CD1c-positive myeloid dendritic cell (primary cell): ENCODE measurements around the gene ANKS3.

Source experiments
- DNase-seq: peaks from one replicate; pipeline ENCODE4 v3.0.0-alpha.2; 2016; ENCODE audit errors: extremely low spot score

ANKS3 gene

GRCh38 chr16:4728676-4729075, 5.4 kb downstream of the ANKS3 start:
- no peak for DNase-seq

DNA sequence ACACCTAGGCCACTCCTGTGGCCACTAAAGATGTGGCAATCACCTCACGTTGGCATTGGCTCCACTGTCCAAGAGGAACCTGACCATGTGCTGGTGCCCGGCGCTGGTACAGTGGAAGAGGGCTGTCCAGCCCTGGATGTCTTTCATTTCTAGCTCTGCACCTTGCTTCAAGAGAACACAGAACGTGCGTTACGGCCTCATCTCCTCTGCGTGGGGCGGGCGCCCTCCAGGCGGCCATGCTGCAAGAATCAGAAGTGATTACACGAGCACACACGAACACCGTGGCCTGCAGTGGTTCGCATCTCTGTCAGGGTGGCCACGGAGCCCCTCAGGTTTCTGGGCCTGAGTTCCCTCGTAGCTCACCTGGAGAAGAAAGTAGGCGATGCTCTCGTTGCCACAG, 7.5 kb downstream of the ANKS3 start:
- no peak for DNase-seq

DNA sequence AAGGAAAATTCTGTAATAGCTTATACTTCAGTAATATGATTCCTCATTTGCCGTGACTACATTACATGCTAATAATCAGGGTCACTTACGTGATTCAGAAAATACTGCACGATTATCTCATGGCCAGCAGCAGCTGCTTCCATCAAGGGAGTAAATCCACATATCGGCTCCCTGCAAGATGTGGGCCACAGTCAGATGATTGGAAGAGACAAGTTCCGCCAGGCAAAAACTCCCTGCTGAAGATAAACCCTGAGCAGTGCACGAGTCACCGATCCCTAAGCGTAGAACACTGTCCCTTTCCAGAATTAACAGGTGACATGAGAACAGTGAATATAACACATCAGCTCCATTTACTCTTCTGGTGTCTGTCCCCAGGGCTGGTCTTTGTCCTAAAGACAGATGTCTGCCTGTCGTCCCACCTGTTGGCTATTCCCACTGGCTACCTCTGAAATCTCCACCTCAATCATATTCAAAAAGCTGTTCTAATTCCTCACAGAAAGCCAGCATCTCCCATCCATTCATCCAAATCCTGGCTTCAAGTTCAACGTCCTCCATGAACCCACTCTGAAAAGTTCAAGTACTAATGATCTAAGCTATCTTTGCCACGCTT, 9.3 kb downstream of the ANKS3 start:
- DNase-seq = no peak

DNA sequence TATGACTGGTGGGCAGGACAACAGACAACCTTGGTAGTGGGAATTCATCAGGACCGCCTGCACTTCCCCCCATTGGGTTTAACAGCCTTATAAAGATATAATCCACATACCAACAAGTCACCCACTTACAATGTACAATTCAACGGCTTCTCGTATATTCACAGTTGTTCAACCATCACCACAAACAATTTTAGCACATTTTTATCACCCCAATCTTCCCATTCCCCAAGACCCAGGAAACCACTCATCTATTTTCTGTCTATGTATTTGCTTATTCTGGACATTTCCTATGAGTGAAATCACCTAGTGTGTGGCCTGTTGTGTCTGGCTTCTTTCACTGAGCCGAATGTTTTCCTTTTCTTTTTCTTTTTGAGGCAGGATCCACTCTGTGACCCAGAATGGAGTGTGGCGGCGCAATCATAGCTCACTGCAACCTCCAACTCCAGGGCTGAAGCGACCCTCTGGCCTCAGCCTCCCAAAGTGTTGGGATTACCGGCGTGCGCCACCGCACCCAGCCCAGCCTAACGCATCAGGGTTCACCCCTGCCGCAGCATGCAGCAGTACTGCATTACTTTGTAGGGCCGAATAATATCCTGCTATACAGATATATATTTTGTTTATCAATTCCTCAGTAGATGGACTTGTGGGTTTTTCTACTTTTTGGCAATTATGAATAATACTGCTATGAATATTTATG, 10.9 kb downstream of the ANKS3 start:
- no peak for DNase-seq

GRCh38 chr16:4718466-4718865, 15.6 kb downstream of the ANKS3 start:
- DNase-seq = no peak

DNA sequence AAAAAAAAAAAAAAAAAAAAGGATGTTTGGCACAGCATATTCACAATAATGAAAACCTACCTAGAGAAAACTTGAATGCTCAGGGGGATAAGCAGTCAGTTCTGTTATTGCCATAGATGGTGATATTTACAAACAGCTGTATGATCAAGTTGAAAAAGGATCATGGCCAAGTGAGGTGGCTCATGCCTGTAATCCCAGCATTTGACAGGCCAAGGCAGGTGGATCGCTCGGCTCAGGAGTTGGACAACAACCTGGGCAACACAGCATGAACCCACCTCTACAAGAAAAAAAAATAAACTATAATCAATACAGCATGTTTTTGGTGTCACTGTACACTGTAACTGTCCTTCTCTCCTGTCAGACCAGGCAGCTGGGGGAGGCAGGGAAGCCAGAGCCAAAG, 19.1 kb downstream of the ANKS3 start:
- DNase-seq = no peak

- DNase-seq = no peak
These were observed 20.2 kb downstream of the ANKS3 start for GRCh38 chr16:4713663-4714501.

- DNase-seq = no peak
These were observed 24.6 kb downstream of the ANKS3 start for GRCh38 chr16:4709481-4709880.

GRCh38 chr16:4706871-4707270, 27.2 kb downstream of the ANKS3 start:
- DNase-seq = no peak

DNA sequence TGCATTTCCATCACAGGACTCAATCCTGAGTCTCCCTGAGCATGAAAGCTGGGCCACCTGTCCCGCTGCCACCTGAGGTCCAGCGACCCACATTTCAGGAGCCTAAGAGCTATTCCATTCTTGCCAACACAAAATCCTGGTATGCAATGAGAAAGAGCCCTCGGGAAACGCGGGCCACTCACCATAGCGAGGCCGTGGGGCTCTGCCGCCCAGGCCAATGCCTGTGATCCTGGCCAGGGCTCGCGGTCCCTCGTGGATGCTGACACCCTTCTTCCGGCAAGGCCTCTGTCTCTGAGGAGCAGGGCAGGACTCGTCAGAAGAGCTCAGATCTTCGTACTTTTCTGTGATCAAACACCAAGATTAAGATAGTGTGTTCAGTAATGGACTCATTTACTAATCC, 29.2 kb downstream of the ANKS3 start:
- no peak for DNase-seq

- no peak for DNase-seq
These were observed 29.6 kb downstream of the ANKS3 start for GRCh38 chr16:4704491-4704890.

- no peak for DNase-seq
These were observed 30.2 kb downstream of the ANKS3 start for GRCh38 chr16:4703906-4704305.

- no peak for DNase-seq
These were observed 31.6 kb downstream of the ANKS3 start for GRCh38 chr16:4702466-4702808.

DNA sequence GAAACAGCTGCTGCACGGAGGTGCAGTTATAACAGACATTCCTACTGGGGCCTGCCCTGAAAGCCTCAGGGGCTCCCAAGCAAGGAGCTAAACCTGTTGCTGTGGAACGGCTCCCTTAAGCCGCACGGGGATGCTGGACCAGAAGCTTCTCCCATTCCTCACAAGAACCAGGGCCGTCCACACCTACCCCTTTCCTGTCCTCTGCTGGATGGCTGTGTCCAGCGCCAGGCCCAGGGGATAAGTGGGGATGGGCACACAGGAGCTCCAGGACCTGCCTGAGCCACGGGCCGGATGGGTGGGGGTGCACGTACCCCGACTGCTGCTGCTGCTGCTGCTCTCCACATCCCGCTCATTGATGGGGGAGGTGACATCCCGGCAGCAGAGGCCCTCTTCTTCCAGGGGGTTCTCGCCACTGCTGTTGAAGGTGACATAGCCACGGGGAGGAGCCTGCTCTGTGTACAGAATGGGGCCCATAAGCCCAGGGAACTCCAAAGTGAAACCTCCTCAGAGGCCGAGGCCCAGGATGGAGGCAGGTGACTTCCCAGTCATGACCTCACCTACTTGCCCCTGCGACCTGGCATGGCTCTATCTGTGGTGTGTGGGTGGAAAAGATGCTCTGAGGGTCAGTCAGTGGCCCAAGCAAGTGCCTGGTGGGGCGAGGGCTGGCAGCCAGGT, 32.1 kb downstream of the ANKS3 start:
- DNase-seq = no peak

DNA sequence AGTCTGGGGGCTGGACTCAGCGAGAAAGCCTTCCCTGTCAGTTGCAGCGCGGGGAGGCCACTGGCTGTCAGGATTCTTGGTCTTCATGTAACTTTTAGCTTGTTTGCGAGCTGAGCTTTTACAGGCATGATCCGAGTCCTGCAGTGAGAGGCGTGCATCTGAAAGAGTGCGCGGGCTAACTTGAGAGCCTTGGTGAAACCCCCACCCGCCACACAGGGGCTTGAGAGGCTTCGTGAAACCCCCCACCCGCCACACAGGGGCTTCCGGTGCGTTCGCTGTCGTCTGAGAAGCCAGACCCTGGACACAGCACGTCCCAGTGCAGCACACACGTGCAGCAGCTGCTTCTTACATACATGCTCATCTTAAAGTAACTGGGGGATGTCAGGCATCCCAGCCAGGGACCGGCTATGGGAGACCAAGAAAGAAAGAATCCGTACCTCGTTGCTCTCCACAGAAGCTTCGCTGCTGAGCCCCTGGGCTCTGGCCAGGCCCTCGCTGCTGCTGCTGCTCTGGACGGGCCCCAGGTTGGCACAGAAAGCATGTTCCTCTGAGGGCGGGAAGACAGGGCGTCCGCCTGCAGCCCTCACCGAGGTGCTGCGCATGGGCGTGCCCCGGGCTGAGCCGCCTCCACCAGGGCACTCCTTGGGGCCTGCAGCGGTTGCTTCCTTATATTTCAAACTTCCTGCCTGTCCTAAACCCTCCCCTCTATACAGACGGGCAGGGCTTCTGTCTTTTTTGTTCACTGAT, 32.9 kb downstream of the ANKS3 start:
- DNase-seq = no peak

DNA sequence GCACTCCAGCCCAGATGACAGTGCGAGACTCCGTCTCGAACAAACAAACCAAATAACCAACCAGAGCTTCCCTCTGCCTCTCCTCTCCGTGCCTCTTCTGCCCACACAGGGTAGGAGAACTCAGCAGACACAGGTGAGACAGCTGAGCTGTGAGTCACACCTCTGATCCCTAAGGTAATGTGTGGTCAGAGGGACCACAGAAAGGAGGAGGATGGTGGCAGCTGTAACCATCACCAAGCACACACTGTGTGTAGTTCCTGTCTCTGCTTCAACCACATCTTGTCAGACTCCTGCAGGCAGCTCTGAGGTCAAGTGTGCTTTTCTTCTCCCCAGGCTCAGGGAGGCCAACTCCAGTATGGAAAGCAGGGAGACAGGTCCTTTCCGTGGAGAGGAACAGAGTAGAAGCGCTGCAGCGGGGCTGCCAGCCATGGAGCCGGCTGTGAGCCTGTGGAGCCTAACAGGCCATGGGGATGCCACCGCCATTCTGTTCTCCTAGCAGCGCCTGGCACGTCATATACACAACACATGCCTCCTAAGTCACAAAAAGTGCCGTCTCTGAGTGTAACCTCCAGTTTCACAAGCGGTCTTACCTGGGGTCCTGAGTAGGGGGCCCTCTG, 33.6 kb downstream of the ANKS3 start:
- DNase-seq = no peak

DNA sequence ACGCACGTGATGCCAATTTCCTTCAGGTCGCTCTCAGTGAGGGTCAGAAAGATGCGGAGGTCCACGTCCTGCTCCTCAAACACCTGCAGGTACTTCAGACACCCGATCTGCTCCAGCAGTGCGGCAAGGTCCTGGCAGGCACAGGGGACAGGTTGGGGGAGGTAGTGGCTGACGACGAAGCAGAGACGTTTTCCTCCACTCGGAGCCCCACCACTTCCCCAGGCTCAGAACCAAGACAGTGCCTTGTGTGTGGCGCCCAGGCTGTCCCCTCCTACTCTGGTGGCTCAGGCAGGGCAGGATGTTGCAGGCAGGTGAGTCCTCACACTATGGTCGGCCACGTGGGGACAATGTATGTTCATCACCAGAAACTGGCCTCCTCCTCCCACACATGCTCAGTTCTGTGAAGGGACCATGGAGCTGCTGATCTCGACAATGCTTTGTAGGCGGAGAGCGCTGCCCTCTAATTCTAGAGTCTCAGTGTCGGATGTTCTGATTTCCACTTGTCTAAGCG, 35.0 kb downstream of the ANKS3 start:
- no peak for DNase-seq

DNA sequence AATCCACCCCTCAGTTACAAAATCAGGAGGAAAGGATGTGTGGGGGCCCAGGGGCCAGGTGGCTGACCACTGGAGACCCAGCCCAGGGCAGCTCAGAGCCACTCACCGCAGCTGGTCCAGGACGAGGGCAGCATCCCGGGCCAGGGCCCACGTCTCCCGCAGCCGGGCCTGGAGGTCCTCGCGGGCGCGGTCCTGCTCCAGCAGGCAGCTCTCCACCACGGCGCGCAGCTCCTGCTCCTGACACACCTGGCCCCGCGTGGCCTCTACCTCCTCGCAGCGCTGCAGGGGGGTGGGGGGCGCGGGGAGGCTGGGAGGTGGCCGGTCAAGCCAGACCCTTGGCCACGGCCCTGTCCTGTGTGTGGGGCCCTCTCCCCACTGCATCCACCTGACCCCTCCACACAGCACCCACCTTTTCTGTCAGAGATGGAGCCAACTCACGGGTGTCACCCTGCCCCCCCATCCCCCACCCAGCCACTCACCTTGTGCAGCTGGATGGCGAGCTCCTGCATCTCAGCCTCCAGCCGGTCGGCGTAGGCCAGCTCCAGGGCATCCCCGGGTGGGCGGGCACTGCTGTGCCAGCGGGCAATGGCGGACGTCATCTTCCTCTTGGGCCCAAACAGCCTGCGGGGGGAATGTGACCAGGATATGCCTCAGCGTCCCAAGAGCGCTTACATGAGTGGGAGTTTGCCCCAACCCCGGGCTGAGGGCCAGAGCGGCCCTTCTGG, 35.6 kb downstream of the ANKS3 start:
- no peak for DNase-seq

GRCh38 chr16:4697848-4698291, 36.2 kb downstream of the ANKS3 start:
- no peak for DNase-seq
